Endothelial cell of umbilical vein (primary cell): ENCODE results near the gene MSL3B.

ENCODE experiments used
- BruUV-seq: library from RNA; stranded (reverse); fragments of 400-500 nt; replicated peaks from 2 replicates; lab custom pipeline; 2021; lab: Mats Ljungman, UMichigan
- CTCF ChIA-PET: fragments of 300-600, 350-600 bp; sonication (Branson Sonifier 250); formaldehyde crosslinking; loops from one replicate; lab custom pipeline; 2021; ENCODE audit warnings: antibody characterized with exemption, inconsistent platforms; lab: Charles Lee
- POLR2A ChIA-PET: fragments of 300-600, 350-600 bp; sonication (Branson Sonifier 250); formaldehyde crosslinking; loops from one replicate; lab custom pipeline; 2021; ENCODE audit warnings: antibody characterized with exemption, inconsistent platforms; lab: Charles Lee
- DNase-seq: peaks from one replicate; pipeline ENCODE4 v3.0.0-alpha.2; 2011; ENCODE audit warnings: low read depth, low spot score
- FAIRE-seq: peaks from 2 replicates; lab custom pipeline; 2011; peaks lifted over from hg19 to GRCh38; lab: Jason Lieb, UNC
- H2AFZ ChIP-seq: 2 replicates; pipeline ENCODE4 v1.6.0; 2012; ENCODE audit warnings: low read depth, low read length, control low read depth, inconsistent platforms
- H3K27ac ChIP-seq: 2 replicates; pipeline ENCODE4 v1.5.1; 2011; ENCODE audit warnings: low read depth, mild to moderate bottlenecking, control low read depth, low read length, moderate library complexity; ENCODE audit not compliant: insufficient read depth
- H3K27me3 ChIP-seq, 2 experiments: 2 replicates each; pipeline versions ENCODE4 v1.6.0 to v1.6.1; 2011; ENCODE audit warnings: low read length in 2 of 2, mixed read lengths in 1 of 2; ENCODE audit not compliant: control insufficient read depth in 2 of 2, insufficient read depth in 2 of 2
- H3K36me3 ChIP-seq, 2 experiments: 2 replicates in 1 of 2; 3 replicates in 1 of 2; pipeline ENCODE4 v1.5.1; 2011; ENCODE audit warnings: low read length in 2 of 2, mild to moderate bottlenecking in 1 of 2, moderate library complexity in 1 of 2; ENCODE audit not compliant: control insufficient read depth in 2 of 2, insufficient read depth in 2 of 2; ENCODE audit errors: extremely low read depth in 1 of 2
- H3K4me1 ChIP-seq: 3 replicates; pipeline ENCODE4 v1.5.1; 2011; ENCODE audit warnings: mild to moderate bottlenecking, low read length; ENCODE audit not compliant: control insufficient read depth, insufficient read depth; ENCODE audit errors: extremely low read depth
- H3K4me2 ChIP-seq: 2 replicates; pipeline ENCODE4 v1.6.1; 2011; ENCODE audit warnings: low read length, control low read depth, mixed read lengths; ENCODE audit not compliant: insufficient read depth
- H3K4me3 ChIP-seq, 3 experiments: fragments of 200-600 bp in 1 of 3; sonication (generic), shearing (Covaris generic) in 1 of 3; replicated peaks in 1 of 3; 2 replicates each; pipeline ENCODE4 v1.5.1; 2011 to 2016; ENCODE audit warnings: control low read depth in 3 of 3, low read length in 3 of 3, mild to moderate bottlenecking in 2 of 3, inconsistent platforms in 1 of 3, low read depth in 1 of 3, moderate library complexity in 1 of 3; ENCODE audit not compliant: insufficient read depth in 1 of 3
- H3K79me2 ChIP-seq: 2 replicates; pipeline ENCODE4 v1.6.0; 2012; ENCODE audit warnings: low read length, inconsistent platforms; ENCODE audit not compliant: control insufficient read depth, insufficient read depth
- H3K9ac ChIP-seq: replicated peaks from 2 replicates; pipeline ENCODE3; 2011; ENCODE audit warnings: low read length, control low read depth; ENCODE audit not compliant: insufficient read depth; ENCODE audit errors: extremely low read depth
- H3K9me1 ChIP-seq: replicated peaks from 3 replicates; pipeline ENCODE4 v1.6.0; 2011; ENCODE audit warnings: mild to moderate bottlenecking, low read length; ENCODE audit not compliant: control insufficient read depth, insufficient read depth; ENCODE audit errors: extremely low read depth
- H3K9me3 ChIP-seq: replicated peaks from 2 replicates; pipeline ENCODE4 v1.5.1; 2012; ENCODE audit warnings: low read length, inconsistent platforms; ENCODE audit not compliant: control insufficient read depth, insufficient read depth
- H4K20me1 ChIP-seq: replicated peaks from 2 replicates; pipeline ENCODE3; 2011; ENCODE audit warnings: mild to moderate bottlenecking, low read length; ENCODE audit not compliant: control insufficient read depth, insufficient read depth; ENCODE audit errors: extremely low read depth
- EZH2 ChIP-seq: IDR thresholded peaks from 2 replicates; pipeline ENCODE4 v1.6.1; 2012; ENCODE audit warnings: borderline replicate concordance, low read depth, mild to moderate bottlenecking, moderate library complexity, low read length, inconsistent platforms; ENCODE audit not compliant: severe bottlenecking
- FOS ChIP-seq: IDR thresholded peaks from 2 replicates; pipeline ENCODE4 v1.6.1; 2011; ENCODE audit warnings: mild to moderate bottlenecking, low read length, moderate library complexity, borderline replicate concordance; ENCODE audit not compliant: insufficient read depth
- GATA2 ChIP-seq: IDR thresholded peaks from 2 replicates; pipeline ENCODE4 v1.7.0; 2011; ENCODE audit warnings: low read depth, mild to moderate bottlenecking, moderate library complexity, mixed read lengths, low read length; ENCODE audit not compliant: insufficient read length, insufficient read depth
- JUN ChIP-seq: IDR thresholded peaks from 2 replicates; pipeline ENCODE4 v1.6.1; 2011; ENCODE audit warnings: borderline replicate concordance, low read depth; ENCODE audit not compliant: insufficient read length, insufficient read depth
- MYC ChIP-seq: IDR thresholded peaks from one replicate; pipeline ENCODE4 v1.6.1; 2011; ENCODE audit warnings: mild to moderate bottlenecking, low read depth, low read length
- POLR2A ChIP-seq: IDR thresholded peaks from 2 replicates; pipeline ENCODE4 v1.6.1; 2012; ENCODE audit warnings: low read depth, mild to moderate bottlenecking, control low read depth, low read length
- POLR2AphosphoS5 ChIP-seq: IDR thresholded peaks from 2 replicates; pipeline ENCODE4 v1.6.1; 2012; ENCODE audit warnings: low read depth, mild to moderate bottlenecking, control low read depth, low read length, moderate library complexity; ENCODE audit not compliant: insufficient read depth
- dilution Hi-C: fragments of 300-500 bp; cut with MboI; formaldehyde crosslinking; loops from one replicate; pipeline ENCODE4 v1.15.0; 2019; ENCODE audit warnings: low sequenced_read_pairs; ENCODE audit not compliant: extremely low pct_ligation_motif_present
- intact Hi-C: fragments of 100-400 bp; cut with micrococcal nuclease; formaldehyde crosslinking; loops from one replicate; pipeline ENCODE4 v1.10.0; 2022
- TF ChIP-seq, protein P1 (sequence below), 2 donors: IDR thresholded peaks; 1 replicate in 1 of 2; 2 replicates in 1 of 2; pipeline ENCODE4 v1.5.1; 2011; ENCODE audit warnings: low read length in 2 of 2, mild to moderate bottlenecking in 2 of 2, moderate library complexity in 2 of 2, control low read depth in 1 of 2, inconsistent platforms in 1 of 2, low read depth in 1 of 2; ENCODE audit not compliant: insufficient read depth in 1 of 2; ENCODE audit errors: extremely low read depth in 1 of 2
- TF ChIP-seq, protein P2 (sequence below): IDR thresholded peaks from 2 replicates; pipeline ENCODE4 v1.6.1; 2011; ENCODE audit not compliant: insufficient read depth, insufficient read length

Gene MSL3B

GRCh38 chr2:233817361-233817911 is 50.8 kb downstream of the MSL3B start:
- POLR2A ChIA-PET, result no interaction called here
- FAIRE-seq, result no peak

More at GRCh38 chr2:233817361-233817911, 50.8 kb downstream of the MSL3B start:
- H3K27me3 ChIP-seq, result no peaks in the 10 kb centered on the region
- H3K36me3 ChIP-seq, result no peaks in the 10 kb centered on the region
- no peak overlapping the region for H3K9ac ChIP-seq
- H3K9me3 ChIP-seq, result no peaks in the 10 kb centered on the region
- DNase-seq, result no peak
- CTCF ChIA-PET, result no interaction called here
- H3K4me3 ChIP-seq, result no peak overlapping the region
- dilution Hi-C loops (no loop called here), intact Hi-C loops (no loop called here)
- H3K4me1 ChIP-seq, result no peaks in the 10 kb centered on the region
- H4K20me1 ChIP-seq, result no peaks in the 10 kb centered on the region
- TF ChIP-seq MYC, result no peak
- TF ChIP-seq, protein P1, sequence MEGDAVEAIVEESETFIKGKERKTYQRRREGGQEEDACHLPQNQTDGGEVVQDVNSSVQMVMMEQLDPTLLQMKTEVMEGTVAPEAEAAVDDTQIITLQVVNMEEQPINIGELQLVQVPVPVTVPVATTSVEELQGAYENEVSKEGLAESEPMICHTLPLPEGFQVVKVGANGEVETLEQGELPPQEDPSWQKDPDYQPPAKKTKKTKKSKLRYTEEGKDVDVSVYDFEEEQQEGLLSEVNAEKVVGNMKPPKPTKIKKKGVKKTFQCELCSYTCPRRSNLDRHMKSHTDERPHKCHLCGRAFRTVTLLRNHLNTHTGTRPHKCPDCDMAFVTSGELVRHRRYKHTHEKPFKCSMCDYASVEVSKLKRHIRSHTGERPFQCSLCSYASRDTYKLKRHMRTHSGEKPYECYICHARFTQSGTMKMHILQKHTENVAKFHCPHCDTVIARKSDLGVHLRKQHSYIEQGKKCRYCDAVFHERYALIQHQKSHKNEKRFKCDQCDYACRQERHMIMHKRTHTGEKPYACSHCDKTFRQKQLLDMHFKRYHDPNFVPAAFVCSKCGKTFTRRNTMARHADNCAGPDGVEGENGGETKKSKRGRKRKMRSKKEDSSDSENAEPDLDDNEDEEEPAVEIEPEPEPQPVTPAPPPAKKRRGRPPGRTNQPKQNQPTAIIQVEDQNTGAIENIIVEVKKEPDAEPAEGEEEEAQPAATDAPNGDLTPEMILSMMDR (IDR thresholded peaks at IDR 0.05; ENCODE audit: extremely low read depth in 1 of 2, insufficient read depth in 1 of 2, low read depth in 1 of 2, low read length in 2 of 2), result no peak
- TF ChIP-seq EZH2, result no peak
- TF ChIP-seq FOS, result no peak
- no peak for TF ChIP-seq GATA2
- TF ChIP-seq POLR2AphosphoS5, result no peak
- TF ChIP-seq, protein P2, sequence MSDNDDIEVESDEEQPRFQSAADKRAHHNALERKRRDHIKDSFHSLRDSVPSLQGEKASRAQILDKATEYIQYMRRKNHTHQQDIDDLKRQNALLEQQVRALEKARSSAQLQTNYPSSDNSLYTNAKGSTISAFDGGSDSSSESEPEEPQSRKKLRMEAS, result no peak
- no peak for TF ChIP-seq POLR2A
- no peak for TF ChIP-seq JUN
- H3K4me2 ChIP-seq, result no peak overlapping the region
- no peak overlapping the region for H2AFZ ChIP-seq
- BruUV-seq, result no TSS peak
- H3K9me1 ChIP-seq, result no peaks in the 10 kb centered on the region
- no peak overlapping the region for H3K27ac ChIP-seq
- no peaks in the 10 kb centered on the region for H3K79me2 ChIP-seq
